ENCODE data around the gene RFX7.

Gene RFX7

DNA sequence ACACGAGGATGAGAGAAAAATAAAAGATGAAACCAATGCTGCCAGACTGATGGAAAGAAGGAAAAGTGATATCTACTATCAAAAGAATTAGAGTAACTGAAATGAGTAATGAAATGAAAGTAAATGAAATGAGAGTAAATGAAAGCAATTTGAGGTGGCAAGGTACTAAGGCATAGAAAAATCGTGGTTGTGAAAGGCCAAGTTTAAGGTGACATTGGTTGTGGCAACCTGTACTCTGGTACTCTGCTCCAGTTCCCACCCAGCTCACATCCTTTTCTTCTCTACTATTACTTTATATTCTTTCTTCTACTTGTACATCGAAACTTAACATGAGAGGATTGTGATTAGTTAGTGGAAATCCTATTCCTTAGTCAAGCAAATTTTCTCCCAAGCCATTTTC, 10.1 kb downstream of the RFX7 start:
- Mint-ChIP-seq H3K4me3 (no peak overlapping the region), H3K27me3 (no peaks in the 10 kb centered on the region), H3K4me1 (peaks cover 12 to 22% of the 10 kb centered on the region in 2 donors), H3K36me3 (peaks cover 60 to 67% of the 10 kb centered on the region in 2 donors), H3K9me3 (peaks cover 19 to 30% of the 10 kb centered on the region in 2 donors), H3K27ac (no peak overlapping the region)
- no peak for DNase-seq
- ATAC-seq (replicated peaks): no peak

DNA sequence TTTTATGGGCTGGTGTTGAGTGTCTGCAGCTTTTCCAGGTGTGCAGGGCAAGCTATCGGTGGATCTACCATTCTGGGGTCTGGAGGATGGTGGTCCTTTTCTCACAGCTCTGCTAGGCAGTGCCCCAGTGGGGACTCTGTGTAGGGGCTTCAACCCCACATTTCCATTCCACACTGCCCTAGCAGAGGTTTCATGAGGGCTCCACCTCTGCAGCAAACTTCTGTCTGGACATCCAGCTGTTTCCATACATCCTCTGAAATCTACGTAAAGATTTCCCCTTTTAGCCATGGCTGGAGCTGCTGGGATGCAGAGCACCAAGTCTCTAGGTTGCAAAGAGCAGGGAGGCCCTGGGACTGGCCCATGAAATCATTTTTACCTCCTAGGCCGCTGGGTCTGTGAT, 11.6 kb downstream of the RFX7 start:
- H3K27ac Mint-ChIP-seq: no peak overlapping the region
- DNase-seq: no peak
- H3K36me3 Mint-ChIP-seq: peaks cover 67 to 73% of the 10 kb centered on the region in 2 donors
- peaks cover 6 to 17% of the 10 kb centered on the region in 2 donors for H3K4me1 Mint-ChIP-seq
- no peaks in the 10 kb centered on the region for H3K27me3 Mint-ChIP-seq
- peaks cover 27 to 39% of the 10 kb centered on the region in 2 donors for H3K9me3 Mint-ChIP-seq
- no peak for ATAC-seq (replicated peaks)
- no peak overlapping the region for H3K4me3 Mint-ChIP-seq

DNA sequence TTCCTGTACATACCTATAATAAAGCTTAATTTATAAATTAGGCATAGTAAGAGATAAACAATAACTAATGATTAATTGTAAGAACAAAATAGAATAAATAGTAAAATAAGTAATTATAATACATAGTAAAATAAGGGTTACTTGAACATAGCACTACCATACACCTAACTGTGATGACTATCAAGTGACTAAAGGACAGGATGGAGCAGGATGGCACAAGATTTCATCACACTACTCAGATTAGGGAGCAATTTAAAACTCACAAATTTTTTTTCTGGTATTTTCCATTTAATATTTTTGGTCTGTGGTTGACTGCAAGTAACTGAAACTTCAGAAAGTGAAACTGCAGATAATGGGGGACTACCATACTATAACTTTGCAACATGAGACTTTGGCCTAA, 14.8 kb downstream of the RFX7 start:
- DNase-seq: no peak
- H3K27ac Mint-ChIP-seq: no peak overlapping the region
- no peaks in the 10 kb centered on the region for H3K27me3 Mint-ChIP-seq
- no peak for ATAC-seq (replicated peaks)
- H3K36me3 Mint-ChIP-seq: peaks cover 56 to 71% of the 10 kb centered on the region in 2 donors
- H3K4me3 Mint-ChIP-seq: no peak overlapping the region
- H3K4me1 Mint-ChIP-seq: peaks cover 4 to 11% of the 10 kb centered on the region in 2 donors
- H3K9me3 Mint-ChIP-seq: peaks cover 27 to 40% of the 10 kb centered on the region in 2 donors

DNA sequence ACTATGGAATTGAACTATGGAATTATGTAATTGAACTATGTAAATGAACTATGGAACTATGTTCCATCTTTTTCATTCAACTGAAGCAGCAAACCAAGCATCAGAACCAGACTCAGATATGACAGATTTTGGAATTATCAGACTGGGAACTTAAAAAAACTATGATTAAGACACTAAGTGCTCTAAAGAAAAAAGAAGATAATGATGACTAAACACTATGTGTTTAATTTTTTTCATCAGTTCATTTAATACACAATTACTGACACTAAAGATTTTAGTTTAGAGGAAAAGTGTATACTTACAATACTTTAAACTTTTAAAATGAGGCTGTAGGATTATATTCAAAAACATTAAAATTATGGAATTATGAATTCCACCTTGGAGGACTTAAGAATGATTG, 15.3 kb downstream of the RFX7 start:
- H3K27ac Mint-ChIP-seq: no peak overlapping the region
- DNase-seq (no peak), ATAC-seq (replicated peaks) (no peak)
- no peaks in the 10 kb centered on the region for H3K27me3 Mint-ChIP-seq
- H3K36me3 Mint-ChIP-seq: peaks cover 54 to 66% of the 10 kb centered on the region in 2 donors
- H3K4me1 Mint-ChIP-seq: peaks cover 4 to 11% of the 10 kb centered on the region in 2 donors
- peaks cover 24 to 35% of the 10 kb centered on the region in 2 donors for H3K9me3 Mint-ChIP-seq
- no peak overlapping the region for H3K4me3 Mint-ChIP-seq

DNA sequence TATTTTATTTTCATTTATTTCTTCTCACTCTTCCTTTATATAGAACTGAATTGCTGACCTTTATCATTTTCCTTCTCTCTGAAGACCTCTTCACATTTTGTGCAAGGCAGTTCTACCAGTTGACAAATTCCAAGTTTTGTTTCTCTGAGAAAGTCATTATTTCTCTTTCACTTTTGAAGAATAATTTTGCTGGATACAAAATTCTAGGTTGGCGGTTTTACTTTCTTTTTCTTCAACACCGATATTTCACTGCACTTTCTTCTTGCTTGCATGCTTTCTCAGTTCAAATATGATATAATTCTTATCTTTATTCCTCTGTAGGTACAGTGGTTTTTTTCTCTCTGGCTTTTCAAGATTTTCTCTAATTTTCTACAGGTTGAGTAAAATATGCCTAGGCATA, 15.9 kb downstream of the RFX7 start:
- no peak for DNase-seq
- peaks cover 52 to 66% of the 10 kb centered on the region in 2 donors for H3K36me3 Mint-ChIP-seq
- peaks cover 3 to 11% of the 10 kb centered on the region in 2 donors for H3K4me1 Mint-ChIP-seq
- peaks cover 18 to 29% of the 10 kb centered on the region in 2 donors for H3K9me3 Mint-ChIP-seq
- H3K4me3 Mint-ChIP-seq: no peak overlapping the region
- no peak for ATAC-seq (replicated peaks)
- H3K27me3 Mint-ChIP-seq: no peaks in the 10 kb centered on the region
- no peak overlapping the region for H3K27ac Mint-ChIP-seq

DNA sequence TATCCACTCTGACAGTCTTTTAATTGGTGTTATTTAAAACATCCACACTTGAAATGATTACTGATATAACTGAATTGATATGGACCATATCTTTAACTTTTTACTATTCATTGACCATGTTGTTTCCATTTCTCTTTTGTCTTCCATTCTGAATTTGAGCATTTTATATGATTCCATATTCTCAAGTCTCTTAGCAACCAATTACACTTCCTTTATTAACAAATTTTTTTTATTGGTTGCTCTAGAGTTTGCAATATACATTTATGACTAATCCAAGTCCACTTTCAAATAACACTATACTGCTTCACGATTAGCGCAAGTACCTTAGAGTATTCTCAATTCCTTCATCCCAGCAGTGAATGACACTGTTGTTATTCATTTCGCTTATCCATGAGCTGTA, 16.4 kb downstream of the RFX7 start:
- ATAC-seq (replicated peaks) (no peak), DNase-seq (no peak)
- Mint-ChIP-seq H3K4me1 (peaks cover 3 to 14% of the 10 kb centered on the region in 2 donors), H3K36me3 (peaks cover 52 to 66% of the 10 kb centered on the region in 2 donors), H3K27me3 (no peaks in the 10 kb centered on the region), H3K27ac (no peak overlapping the region), H3K4me3 (no peak overlapping the region), H3K9me3 (peaks cover 20 to 29% of the 10 kb centered on the region in 2 donors)

DNA sequence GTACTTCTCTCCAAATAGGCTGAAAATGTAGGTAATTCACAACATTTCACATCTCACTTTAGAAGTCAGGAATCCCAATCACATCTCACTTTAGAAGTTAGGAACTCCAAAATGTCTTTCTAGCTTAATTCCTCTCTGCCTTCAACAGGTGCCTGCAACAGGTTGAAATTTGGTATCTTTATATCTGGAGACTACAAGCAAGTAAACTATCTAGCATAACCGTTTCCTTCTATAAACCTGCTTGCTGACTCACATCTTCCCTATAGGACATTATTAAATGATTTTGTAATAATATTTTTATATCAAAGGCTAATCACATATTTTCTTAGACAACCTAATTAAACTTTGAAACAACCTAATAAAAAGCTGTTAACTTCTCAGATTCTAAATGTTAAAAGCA, 18.2 kb downstream of the RFX7 start:
- H3K27ac Mint-ChIP-seq: no peak overlapping the region
- peaks cover 39 to 56% of the 10 kb centered on the region in 2 donors for H3K36me3 Mint-ChIP-seq
- H3K4me1 Mint-ChIP-seq: peaks cover 3 to 22% of the 10 kb centered on the region in 2 donors
- no peaks in the 10 kb centered on the region for H3K27me3 Mint-ChIP-seq
- ATAC-seq (replicated peaks) (no peak), DNase-seq (no peak)
- peaks cover 20 to 25% of the 10 kb centered on the region in 2 donors for H3K9me3 Mint-ChIP-seq
- no peak overlapping the region for H3K4me3 Mint-ChIP-seq

DNA sequence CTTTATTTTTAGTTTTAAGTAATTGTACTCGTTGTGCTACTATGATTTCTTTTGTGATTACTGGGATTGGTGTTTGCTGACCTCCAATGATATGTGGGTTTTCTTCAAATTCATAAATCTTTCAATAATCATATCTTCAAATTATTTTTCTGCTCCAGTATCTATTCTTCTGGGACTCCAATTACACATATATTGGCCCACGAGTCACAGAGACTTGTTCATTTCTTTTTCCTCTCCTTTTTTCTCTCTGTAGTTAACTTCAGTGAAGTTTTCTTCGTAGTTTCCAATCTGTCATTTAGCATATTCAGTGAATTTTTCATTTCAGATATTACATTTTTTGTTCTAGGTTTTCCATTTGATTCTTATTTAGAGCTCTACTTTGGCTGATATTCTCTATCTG, 21.4 kb downstream of the RFX7 start:
- ATAC-seq (replicated peaks): no peak
- DNase-seq: no peak
- H3K27me3 Mint-ChIP-seq: no peaks in the 10 kb centered on the region
- H3K4me1 Mint-ChIP-seq: peaks cover 6 to 26% of the 10 kb centered on the region in 2 donors
- H3K27ac Mint-ChIP-seq: no peak overlapping the region
- H3K4me3 Mint-ChIP-seq: no peak overlapping the region
- H3K9me3 Mint-ChIP-seq: peaks cover 12 to 19% of the 10 kb centered on the region in 2 donors
- H3K36me3 Mint-ChIP-seq: peaks cover 25 to 36% of the 10 kb centered on the region in 2 donors

DNA sequence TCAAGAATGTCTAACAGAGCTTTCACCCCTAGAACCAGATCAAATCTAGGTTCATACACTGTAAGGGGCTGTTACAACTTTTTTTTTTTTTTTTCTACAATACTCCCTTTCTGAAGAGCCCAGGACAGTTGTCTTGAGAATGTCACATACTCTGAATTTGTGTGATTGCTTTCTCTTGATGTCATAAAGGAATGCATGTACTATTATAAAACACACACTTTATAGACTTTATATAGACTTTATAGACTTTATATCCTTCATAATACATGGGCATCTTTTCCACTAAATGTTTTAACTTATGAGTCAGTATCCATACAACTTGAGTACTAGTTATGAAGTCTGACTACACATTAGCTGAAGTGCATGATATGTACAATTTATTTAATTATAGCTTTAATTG, 26.3 kb downstream of the RFX7 start:
- H3K4me3 Mint-ChIP-seq: no peak overlapping the region
- peaks cover 6 to 21% of the 10 kb centered on the region in 2 donors for H3K4me1 Mint-ChIP-seq
- DNase-seq: no peak
- H3K27ac Mint-ChIP-seq: peak overlapping the region; percentile 71
- H3K27me3 Mint-ChIP-seq: no peaks in the 10 kb centered on the region
- no peak for ATAC-seq (replicated peaks)
- peaks cover 14 to 19% of the 10 kb centered on the region in 2 donors for H3K36me3 Mint-ChIP-seq
- H3K9me3 Mint-ChIP-seq: peaks cover 9 to 15% of the 10 kb centered on the region in 2 donors

DNA sequence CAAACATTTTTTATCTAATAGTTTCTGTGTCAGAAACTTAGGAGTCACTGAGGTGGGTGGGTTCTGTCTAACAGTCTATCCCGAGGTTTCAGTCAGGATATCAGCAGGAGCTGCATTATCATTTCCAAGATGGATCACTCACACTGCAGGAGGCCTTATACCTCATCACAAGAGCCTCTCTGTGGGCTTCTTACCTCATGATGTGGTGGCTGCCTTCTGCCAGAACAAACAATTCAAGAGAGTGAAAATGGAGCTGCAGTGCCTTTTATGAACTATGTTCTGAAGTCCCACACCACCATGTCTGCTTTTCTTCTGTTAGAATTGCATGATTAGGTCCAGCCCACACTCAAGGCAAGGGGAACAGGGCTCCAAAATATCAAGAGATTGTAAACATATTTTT, 27.9 kb downstream of the RFX7 start:
- no peak for DNase-seq
- no peak overlapping the region for H3K27ac Mint-ChIP-seq
- no peak overlapping the region for H3K4me3 Mint-ChIP-seq
- H3K4me1 Mint-ChIP-seq: peaks cover 9 to 24% of the 10 kb centered on the region in 2 donors
- no peak for ATAC-seq (replicated peaks)
- H3K36me3 Mint-ChIP-seq: peaks cover 26 to 27% of the 10 kb centered on the region in 2 donors
- H3K9me3 Mint-ChIP-seq: peaks cover 17 to 21% of the 10 kb centered on the region in 2 donors
- H3K27me3 Mint-ChIP-seq: no peaks in the 10 kb centered on the region

DNA sequence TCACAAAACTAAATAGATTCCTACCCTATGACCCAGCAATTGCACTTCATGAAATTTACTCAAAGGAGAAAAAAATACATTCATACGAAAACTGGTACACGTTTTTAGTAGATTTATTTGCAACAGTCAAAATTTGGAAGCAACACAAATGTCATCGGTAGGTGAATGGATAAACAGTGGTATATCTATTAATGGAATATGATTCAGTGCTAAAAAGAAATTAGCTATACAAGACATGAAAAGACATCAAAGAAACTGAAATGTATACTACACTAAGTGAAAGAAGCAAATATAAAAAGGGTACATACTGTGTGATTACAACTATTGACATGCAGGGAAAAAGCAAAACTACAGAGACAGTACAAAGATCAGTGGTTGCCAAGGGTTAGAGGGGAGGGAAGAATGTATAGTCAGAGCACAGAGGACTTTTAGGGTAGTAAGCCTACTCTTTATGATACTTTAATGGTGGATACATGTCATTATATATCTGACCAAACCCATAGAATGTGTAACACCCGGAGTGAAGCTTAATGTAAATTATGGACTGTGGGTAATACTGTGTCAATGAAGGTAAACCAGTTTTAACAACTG, 31.6 kb downstream of the RFX7 start:
- Mint-ChIP-seq H3K9me3 (peaks cover 15 to 26% of the 10 kb centered on the region in 2 donors), H3K36me3 (peaks cover 25 to 38% of the 10 kb centered on the region in 2 donors), H3K27me3 (no peaks in the 10 kb centered on the region), H3K4me3 (no peak overlapping the region), H3K27ac (no peak overlapping the region), H3K4me1 (peaks cover 28 to 37% of the 10 kb centered on the region in 2 donors)
- ATAC-seq (replicated peaks) (no peak), DNase-seq (no peak)

DNA sequence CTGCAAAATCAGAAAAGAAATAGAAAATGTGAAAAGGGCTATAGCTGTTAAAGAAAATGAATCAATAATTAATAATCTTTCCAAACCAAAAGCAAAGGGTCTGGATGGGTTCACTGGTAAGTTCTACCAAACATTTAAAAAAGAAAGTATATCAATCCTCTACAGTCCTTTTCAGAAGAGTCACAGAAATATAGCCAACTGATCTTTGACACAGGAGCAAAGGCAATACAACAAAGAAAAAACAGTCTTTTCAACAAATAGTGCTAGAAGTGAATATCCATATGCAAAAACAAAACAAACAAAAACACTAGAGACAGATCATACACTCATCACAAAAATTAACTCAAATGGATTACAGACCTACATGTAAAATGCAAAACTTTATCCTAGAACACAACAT, 32.6 kb downstream of the RFX7 start:
- Mint-ChIP-seq H3K27ac (no peak overlapping the region), H3K36me3 (peaks cover 25 to 43% of the 10 kb centered on the region in 2 donors), H3K27me3 (no peaks in the 10 kb centered on the region), H3K4me1 (peaks cover 36 to 46% of the 10 kb centered on the region in 2 donors), H3K4me3 (no peak overlapping the region), H3K9me3 (peaks cover 15 to 28% of the 10 kb centered on the region in 2 donors)
- DNase-seq: no peak
- ATAC-seq (replicated peaks): no peak

DNA sequence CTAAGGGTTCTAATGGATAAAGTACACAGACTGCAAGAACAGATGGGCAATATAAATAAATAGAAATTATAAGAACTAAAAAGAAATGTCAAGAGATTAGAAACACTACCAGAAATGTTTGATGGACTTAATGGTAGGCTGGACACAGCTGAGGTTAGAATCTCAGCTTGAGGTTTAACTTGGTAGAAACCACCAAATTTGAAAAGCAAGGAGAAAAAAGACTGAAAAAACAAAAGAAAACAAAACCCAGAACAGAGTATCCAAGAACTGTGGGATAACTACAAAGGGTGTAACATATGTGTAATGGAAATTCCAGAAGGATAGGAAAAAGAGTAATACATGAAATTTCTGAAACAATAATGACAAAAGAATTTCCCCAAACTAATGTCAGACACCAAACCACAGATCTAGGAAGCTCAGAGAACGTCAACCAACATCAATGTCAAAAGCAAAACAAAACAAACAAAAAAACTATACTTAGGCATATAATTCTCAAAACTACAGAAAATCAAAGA, 35.0 kb downstream of the RFX7 start:
- H3K4me3 Mint-ChIP-seq: peak overlapping the region; percentile 57 to 73
- H3K27me3 Mint-ChIP-seq: no peaks in the 10 kb centered on the region
- peaks cover 15 to 28% of the 10 kb centered on the region in 2 donors for H3K9me3 Mint-ChIP-seq
- H3K4me1 Mint-ChIP-seq: peaks cover 50 to 70% of the 10 kb centered on the region in 2 donors
- peaks cover 25 to 42% of the 10 kb centered on the region in 2 donors for H3K36me3 Mint-ChIP-seq
- ATAC-seq (replicated peaks) (peak; percentile 33 to 34), DNase-seq (no peak)
- peak overlapping the region; percentile 62 for H3K27ac Mint-ChIP-seq

DNA sequence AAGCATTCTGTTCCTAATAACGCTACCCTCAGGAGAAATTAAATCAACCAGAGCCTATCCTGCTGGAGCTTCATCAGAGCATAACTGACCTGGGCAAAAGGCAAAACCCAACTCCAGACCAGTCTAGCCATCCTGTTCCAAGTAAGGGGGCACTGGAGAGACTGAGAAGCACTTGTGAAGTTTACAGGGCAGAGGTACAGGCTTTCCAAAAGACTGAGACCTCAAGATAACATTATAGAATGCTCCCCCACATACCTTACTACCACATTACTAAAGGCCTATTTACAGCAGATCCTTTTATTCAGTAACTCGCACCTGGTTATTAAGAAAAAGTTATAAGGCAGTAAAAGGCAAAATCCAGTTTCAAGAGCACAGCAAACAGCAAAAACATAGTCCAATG, 35.5 kb downstream of the RFX7 start:
- H3K9me3 Mint-ChIP-seq: peaks cover 13 to 25% of the 10 kb centered on the region in 2 donors
- no peak overlapping the region for H3K27ac Mint-ChIP-seq
- H3K4me3 Mint-ChIP-seq: peak overlapping the region in 1 of 2 donors; percentile 18
- peaks cover 53 to 75% of the 10 kb centered on the region in 2 donors for H3K4me1 Mint-ChIP-seq
- no peaks in the 10 kb centered on the region for H3K27me3 Mint-ChIP-seq
- no peak for DNase-seq
- peaks cover 22 to 39% of the 10 kb centered on the region in 2 donors for H3K36me3 Mint-ChIP-seq
- no peak for ATAC-seq (replicated peaks)

DNA sequence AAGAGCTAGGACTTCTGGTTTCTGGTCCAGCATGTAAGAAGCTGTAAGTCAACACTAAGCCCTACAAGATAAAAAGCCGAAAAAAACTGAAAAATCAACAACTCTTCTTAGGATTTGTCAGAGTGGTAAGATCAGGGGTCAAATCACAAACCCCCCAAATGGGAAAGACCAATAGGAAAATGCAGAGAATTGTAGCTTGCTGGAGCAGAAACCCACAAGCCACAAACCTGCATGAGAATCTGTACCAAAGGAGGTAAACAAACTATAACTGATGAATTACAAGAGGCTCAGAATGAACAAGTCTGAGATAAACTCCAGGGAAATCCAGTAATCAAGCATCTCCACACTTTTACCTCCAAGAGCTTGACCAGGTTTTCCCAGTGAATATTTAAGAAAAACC, 36.0 kb downstream of the RFX7 start:
- H3K27me3 Mint-ChIP-seq: no peaks in the 10 kb centered on the region
- H3K9me3 Mint-ChIP-seq: peaks cover 13 to 24% of the 10 kb centered on the region in 2 donors
- H3K36me3 Mint-ChIP-seq: peaks cover 22 to 40% of the 10 kb centered on the region in 2 donors
- peak overlapping the region; percentile 47 for H3K27ac Mint-ChIP-seq
- H3K4me3 Mint-ChIP-seq: peak overlapping the region in 1 of 2 donors; percentile 49
- peak; percentile 58 to 61 for ATAC-seq (replicated peaks)
- DNase-seq: no peak
- H3K4me1 Mint-ChIP-seq: peaks cover 55 to 80% of the 10 kb centered on the region in 2 donors

Measured in stimulated activated naive B cell treated with anti-CD40 and anti-IgM and Interleukin-4, amounts not matched to agents 10 μg/mL and 1 μg/mL and 100 μg/mL, for 72 hours (primary cell).